HG03066 (cell line): ENCODE measurements around the gene SUN2.

Source experiments
- ATAC-seq: cut with Tn5 transposase; IDR thresholded peaks from one replicate; pipeline ENCODE4 v1.9.1; 2021; ENCODE audit warnings: low read depth; ENCODE audit not compliant: unreplicated experiment

The SUN2 gene

GRCh38 chr22:38756711-38757463 is 1.1 kb upstream of the SUN2 start:
- ATAC-seq = no peak

- peak; percentile 43 for ATAC-seq
Observed at GRCh38 chr22:38755155-38755910, 465 bp downstream of the SUN2 start.

GRCh38 chr22:38754751-38755154 is 1.0 kb downstream of the SUN2 start:
- no peak for ATAC-seq

- no peak for ATAC-seq
Observed at GRCh38 chr22:38753948-38754750, 1.6 kb downstream of the SUN2 start.

GRCh38 chr22:38751422-38752346 is 4.1 kb downstream of the SUN2 start:
- peak; percentile 42 for ATAC-seq

GRCh38 chr22:38751066-38751421 is 4.8 kb downstream of the SUN2 start:
- ATAC-seq = no peak

- ATAC-seq = no peak
Observed at GRCh38 chr22:38750638-38751037, 5.2 kb downstream of the SUN2 start.

- ATAC-seq = no peak
Observed at GRCh38 chr22:38750104-38750503, 5.7 kb downstream of the SUN2 start.

- no peak for ATAC-seq
Observed at GRCh38 chr22:38748487-38749136, 7.2 kb downstream of the SUN2 start.

- no peak for ATAC-seq
Observed at GRCh38 chr22:38745676-38746460, 9.9 kb downstream of the SUN2 start.

GRCh38 chr22:38744981-38745380 is 10.8 kb downstream of the SUN2 start:
- no peak for ATAC-seq

- no peak for ATAC-seq
Observed at GRCh38 chr22:38742176-38742942, 13.4 kb downstream of the SUN2 start.

- ATAC-seq = no peak
Observed at GRCh38 chr22:38741576-38741975, 14.2 kb downstream of the SUN2 start.

GRCh38 chr22:38741166-38741565 is 14.6 kb downstream of the SUN2 start:
- ATAC-seq = no peak

GRCh38 chr22:38740754-38741153 is 15.0 kb downstream of the SUN2 start:
- no peak for ATAC-seq

GRCh38 chr22:38740116-38740723 is 15.6 kb downstream of the SUN2 start:
- ATAC-seq = no peak

GRCh38 chr22:38739300-38740055 is 16.3 kb downstream of the SUN2 start:
- ATAC-seq = no peak
